HEK293T (cell line): ENCODE results near the gene GPR39.

Source experiments
- ARNT ChIP-seq: fragments of 450-650 bp; IDR thresholded peaks from 2 replicates; pipeline ENCODE4 v1.6.1; 2017; ENCODE audit warnings: mild to moderate bottlenecking
- BHLHE40 ChIP-seq: fragments of 450-650 bp; IDR thresholded peaks from 2 replicates; pipeline ENCODE4 v1.6.1; 2016; ENCODE audit warnings: mild to moderate bottlenecking, moderate library complexity, borderline replicate concordance
- ELF4 ChIP-seq: fragments of 450-650 bp; IDR thresholded peaks from 2 replicates; pipeline ENCODE4 v1.6.1; 2017; ENCODE audit warnings: antibody characterized with exemption
- FOXA1 ChIP-seq: fragments of 450-650 bp; IDR thresholded peaks from 2 replicates; pipeline ENCODE4 v1.6.1; 2016; ENCODE audit warnings: mild to moderate bottlenecking
- FOXM1 ChIP-seq: fragments of 450-650 bp; IDR thresholded peaks from 2 replicates; pipeline ENCODE4 v1.6.1; 2017; ENCODE audit warnings: mild to moderate bottlenecking, borderline replicate concordance
- NFRKB ChIP-seq: fragments of 450-650 bp; IDR thresholded peaks from 2 replicates; pipeline ENCODE4 v1.6.1; 2016; ENCODE audit warnings: mild to moderate bottlenecking, moderate library complexity
- SP1 ChIP-seq: fragments of 450-650 bp; IDR thresholded peaks from 2 replicates; pipeline ENCODE4 v1.6.1; 2017
- SUZ12 ChIP-seq: fragments of 450-650 bp; IDR thresholded peaks from 2 replicates; pipeline ENCODE4 v1.6.1; 2016; ENCODE audit warnings: mild to moderate bottlenecking
- TARDBP ChIP-seq: fragments of 450-650 bp; IDR thresholded peaks from 2 replicates; pipeline ENCODE4 v1.6.1; 2016
- TF ChIP-seq, protein P1 (sequence below): fragments of 450-650 bp; IDR thresholded peaks from 2 replicates; pipeline ENCODE4 v1.6.1; 2016

DNA sequence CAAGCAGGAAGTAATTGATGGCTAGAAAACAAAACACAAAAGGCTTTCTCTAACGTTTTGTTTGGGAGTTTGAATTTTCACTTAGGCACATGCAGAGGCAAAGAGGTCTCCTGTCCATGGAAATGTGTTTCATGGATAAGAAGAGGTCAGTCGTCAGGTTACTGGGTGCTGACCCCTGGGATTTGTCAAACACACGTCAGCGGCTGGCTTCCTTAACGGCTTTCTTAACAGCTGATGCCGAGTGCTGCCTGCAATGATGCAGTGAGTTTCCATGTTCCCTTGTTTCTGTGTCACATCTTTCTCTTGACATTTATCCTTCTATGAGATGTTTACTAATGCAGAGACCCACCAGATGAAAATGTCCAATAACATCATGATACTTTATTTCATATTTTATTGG is 31.7 kb downstream of the GPR39 start:
- TF ChIP-seq BHLHE40 (no peak), FOXM1 (no peak), ELF4 (no peak), SUZ12 (no peak), SP1 (no peak), FOXA1 (no peak), NFRKB (no peak), TARDBP (no peak), ARNT (no peak)
- TF ChIP-seq, protein P1, sequence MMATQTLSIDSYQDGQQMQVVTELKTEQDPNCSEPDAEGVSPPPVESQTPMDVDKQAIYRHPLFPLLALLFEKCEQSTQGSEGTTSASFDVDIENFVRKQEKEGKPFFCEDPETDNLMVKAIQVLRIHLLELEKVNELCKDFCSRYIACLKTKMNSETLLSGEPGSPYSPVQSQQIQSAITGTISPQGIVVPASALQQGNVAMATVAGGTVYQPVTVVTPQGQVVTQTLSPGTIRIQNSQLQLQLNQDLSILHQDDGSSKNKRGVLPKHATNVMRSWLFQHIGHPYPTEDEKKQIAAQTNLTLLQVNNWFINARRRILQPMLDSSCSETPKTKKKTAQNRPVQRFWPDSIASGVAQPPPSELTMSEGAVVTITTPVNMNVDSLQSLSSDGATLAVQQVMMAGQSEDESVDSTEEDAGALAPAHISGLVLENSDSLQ = no peak
